GM18517 (cell line): ENCODE measurements around the gene MAPK14.
A peak's percentile ranks its signal among the peaks of the same experiment; 100 is the strongest.
"Not testable (repeated sequence)": the region's sequence is repeated elsewhere in the genome, so short reads cannot be mapped to it uniquely, and the experiment has no call there.

Experiments
- ATAC-seq: cut with Tn5 transposase; IDR thresholded peaks from one replicate; pipeline ENCODE4 v1.9.1; 2021; ENCODE audit warnings: mild to moderate bottlenecking, moderate library complexity; ENCODE audit not compliant: unreplicated experiment

The MAPK14 gene

DNA sequence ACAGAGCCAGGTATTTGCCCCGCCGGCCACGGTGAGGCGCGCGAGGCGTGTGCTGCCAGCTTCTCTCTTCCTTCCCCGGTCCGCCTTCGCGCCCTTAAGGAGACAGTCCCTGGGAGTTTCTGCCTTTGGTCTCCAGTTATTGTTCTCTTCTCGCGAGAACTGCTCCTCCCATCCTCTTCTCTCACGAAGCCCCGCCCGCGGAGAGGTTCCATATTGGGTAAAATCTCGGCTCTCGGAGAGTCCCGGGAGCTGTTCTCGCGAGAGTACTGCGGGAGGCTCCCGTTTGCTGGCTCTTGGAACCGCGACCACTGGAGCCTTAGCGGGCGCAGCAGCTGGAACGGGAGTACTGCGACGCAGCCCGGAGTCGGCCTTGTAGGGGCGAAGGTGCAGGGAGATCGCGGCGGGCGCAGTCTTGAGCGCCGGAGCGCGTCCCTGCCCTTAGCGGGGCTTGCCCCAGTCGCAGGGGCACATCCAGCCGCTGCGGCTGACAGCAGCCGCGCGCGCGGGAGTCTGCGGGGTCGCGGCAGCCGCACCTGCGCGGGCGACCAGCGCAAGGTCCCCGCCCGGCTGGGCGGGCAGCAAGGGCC is at the start of gene MAPK14:
Gene MAPK14, plus strand, starts transcription at position 308 of the 587 bp plus-strand sequence. CDS start 350 bp downstream, outside the sequence.
- ATAC-seq = peak; percentile 90

DNA sequence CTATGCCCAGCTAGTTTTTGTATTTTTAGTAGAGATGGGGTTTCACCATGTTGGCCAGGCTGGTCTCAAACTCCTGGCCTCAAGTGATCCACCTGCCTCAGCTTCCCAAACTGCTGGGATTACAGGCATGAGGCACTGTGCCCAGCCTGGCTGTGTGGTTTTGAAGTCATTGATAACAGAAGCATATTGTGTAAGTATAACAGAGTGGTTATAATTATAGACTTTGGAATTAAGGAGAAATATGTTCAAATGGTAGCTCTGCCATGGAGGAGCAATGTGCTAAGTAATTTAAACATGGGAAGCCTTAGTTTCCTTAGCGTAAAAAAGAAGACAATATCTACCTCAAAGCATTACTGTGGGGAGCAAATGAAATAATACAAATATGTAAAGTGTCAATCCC is 47.5 kb upstream of the MAPK14 start:
- not testable (repeated sequence) for ATAC-seq

DNA sequence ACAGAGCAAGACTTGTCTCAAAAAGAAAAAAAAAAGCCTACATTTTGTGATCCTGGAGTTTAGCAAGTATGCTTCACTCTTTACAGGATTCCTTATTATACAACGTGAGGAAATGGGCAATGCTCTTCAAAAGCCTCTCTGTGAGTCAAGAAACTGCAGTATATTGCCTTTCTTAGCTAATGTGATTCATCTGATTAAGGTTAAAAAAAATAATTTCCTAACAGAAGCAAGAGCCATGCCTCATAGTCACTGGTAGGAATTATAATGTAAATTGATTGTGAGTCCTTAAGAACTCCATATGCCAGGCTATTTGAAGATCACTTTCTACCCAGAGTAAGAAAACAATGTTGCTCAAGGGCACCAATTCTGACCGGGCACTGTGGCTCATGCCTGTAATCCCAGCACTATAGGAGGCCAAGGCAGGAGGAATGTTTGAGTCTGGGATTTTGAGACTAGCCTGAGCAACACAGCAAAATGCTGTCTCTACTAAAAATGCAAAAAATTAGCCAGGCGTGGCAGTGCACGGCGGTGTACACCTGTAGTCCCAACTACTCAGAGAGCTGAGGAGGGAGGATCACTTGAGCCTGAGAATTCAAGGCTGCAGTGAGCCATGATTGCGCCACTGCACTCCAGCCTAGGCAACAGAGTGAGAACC is 46.5 kb upstream of the MAPK14 start:
- no peak for ATAC-seq

DNA sequence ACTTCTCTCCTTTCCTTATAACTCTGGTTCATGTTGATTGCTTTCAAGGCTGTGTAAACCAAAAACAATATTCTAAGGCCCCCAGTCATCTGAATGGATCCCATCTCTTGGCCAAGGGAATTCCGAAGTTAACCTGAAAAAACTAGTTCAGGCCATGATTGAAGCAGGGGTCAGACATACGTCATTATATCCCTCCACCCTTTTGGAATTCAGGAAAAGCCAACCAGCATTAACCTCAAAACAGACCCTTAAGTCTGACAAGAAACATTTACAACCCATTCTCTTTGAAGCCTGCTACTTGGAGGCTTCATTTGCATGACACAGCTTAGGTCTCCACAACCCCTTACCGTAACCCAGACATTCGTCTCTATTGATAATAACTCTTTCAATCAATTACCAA is 42.9 kb upstream of the MAPK14 start:
- no peak for ATAC-seq

DNA sequence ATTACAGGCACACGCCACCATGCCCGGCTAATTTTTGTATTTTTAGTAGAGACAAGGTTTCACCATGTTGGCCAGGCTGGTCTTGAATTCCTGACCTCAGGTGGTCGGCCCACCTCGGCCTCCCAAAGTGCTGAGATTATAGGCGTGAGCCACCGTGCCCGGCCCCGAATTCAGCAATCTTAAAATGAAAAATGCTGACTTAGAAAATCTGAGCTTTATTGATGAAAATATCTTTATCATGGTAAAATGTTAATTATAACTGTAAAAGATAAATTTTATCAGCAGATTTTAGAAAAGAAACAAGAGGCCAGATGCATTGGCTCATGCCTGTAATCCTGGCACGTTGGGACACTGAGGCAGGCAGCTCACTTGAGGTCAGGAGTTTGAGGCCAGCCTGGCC is 39.6 kb upstream of the MAPK14 start:
- not testable (repeated sequence) for ATAC-seq

DNA sequence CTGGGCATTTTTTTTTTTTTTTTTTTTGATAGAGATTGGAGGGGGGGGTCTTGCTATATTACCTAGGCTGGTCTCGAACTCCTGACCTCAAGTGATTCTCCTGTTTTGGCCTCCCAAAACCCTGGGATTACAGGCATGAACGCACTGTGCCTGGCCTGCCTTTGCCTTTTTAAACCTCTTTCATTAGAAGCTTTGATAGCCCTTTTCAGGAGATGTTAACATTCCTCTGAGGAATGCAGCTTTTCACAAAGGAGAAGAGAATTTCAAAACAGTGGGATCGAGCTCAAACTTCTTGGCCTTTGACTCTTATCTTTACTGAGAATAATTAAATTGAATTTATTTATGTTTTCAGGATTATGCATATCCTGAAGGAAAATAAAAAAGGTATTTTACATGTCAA is 34.5 kb upstream of the MAPK14 start:
- no peak for ATAC-seq

DNA sequence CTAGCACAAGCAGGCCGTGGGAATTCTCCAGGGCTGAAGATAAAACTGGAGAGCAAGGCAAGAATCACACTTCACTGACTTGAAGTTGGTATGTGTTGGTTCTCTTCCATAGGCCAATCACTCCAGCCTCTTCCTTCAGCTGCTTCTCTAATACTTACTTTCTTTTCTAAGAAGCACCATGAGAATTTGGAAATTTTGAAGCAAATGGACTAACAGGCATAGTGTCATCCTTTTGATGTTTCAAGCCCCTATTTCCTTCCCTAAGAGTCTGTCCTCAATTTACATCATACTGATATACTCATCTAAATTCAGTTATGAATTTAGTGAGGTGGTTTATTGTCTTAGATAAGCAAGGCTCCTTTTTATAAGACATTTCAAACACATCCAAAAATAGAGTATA is 27.2 kb upstream of the MAPK14 start:
- no peak for ATAC-seq

DNA sequence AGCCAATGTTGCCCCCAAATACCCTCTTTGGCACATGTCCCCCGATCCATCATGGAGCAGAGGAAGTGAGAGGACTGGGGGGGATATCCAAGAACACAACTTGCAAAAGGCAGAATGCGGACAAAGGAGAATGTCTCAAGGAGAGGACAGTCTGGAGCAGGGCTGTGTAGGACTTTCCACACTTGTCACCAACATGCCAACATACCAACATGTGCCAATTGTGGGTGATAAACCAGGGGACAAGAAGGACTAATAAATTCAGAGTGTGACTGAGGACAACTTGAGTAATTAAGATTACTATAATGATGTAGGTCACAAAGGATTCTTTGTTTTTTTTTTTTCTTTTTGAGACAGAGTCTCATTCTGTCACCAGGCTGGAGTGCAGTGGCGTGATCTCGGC is 11.9 kb upstream of the MAPK14 start:
- no peak for ATAC-seq

DNA sequence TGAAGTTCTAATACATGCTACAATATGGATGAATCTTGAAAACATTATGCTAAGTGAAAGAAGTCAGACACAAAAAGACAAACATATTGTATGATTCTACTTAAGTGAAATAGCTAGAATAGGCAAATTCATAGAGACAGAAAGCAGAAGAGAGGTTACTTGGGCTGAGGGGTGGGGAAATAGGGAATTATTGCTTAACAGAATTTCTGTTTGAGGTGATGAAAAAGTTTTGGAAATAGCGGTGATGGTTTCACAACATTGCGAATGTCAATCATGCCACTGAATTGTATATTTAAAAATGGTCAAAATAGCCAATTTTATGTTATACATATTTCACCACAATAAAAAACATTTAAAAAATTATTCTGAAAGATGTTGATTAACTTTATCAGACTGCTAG is 9.3 kb upstream of the MAPK14 start:
- no peak for ATAC-seq

DNA sequence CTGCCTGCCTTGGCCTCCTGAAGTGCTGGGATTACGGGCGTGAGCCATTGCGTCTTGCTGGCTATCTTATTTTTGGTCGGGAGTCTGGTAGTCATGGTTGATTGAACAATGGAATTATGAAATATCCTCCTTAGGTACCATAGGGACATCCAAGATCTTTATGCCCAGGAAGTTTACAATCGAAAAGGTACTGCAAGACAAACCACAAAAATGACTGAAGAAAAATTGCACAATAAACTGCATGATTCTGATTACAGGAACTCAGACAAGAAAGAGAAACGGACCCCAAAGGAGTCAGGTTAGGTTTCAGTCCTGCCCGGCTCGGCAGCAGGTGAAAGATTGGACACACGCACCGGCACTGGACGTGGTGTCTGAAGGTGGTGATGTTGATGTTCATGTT is 8.4 kb upstream of the MAPK14 start:
- no peak for ATAC-seq

DNA sequence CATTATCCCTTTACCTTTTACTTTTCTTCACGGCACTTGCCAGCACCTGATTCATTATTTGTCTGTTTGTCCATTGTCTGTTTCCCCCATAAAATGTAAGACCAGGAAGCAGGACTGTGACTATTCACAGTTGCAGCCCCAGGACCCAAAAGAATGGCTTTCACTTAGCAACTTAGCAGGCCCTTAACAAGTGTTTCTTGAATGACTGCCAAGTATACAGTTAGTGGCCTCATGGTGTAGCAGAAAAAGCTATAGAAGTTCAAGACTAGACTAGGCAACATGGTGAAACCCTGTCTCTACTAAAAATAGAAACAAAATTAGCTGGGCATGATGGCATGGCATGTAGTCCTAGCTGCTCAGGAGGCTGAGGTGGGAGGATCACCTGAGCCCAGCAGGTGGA is 7.5 kb upstream of the MAPK14 start:
- ATAC-seq = no peak

DNA sequence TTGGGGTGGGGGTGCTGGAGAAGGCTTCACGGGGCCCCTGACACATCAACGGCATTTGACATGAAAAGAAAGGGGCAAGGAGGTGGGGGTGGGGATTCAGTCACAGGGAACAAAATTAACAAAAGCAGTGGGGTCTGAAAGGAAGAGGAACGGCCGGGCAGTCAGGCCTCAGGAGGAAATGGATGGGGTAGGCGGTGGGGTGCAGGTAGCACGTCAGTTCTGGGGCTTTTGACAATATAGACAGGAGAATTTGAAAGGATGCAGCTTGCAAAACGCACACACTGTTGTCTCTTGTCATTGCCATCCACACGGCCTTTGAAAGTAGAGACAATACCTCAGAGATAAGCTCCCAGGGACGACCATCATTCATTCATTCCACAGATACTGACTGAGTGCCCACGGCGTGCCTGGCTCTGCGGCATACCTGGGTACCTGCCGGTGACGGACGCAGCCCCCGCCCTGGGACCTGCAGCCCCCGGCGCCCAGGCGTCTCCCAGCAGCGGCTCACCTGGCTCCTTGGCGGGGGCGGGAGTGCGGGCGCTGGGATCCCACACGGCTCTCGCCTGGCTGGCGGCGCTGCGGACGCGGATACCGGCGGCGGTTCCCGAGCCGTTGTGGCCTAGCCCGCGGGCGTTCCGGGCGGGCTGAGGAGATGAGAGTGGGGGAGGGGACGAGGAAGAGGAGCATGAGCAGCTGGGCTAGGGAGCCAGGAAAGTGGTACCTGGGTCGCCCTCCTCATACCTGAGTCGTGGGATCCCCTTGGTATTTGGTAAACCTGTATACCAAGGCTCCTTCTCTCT is 3.4 kb upstream of the MAPK14 start, which contains the start of gene SLC26A8:
Gene SLC26A8, minus strand, starts transcription at position 646 of the 800 bp plus-strand sequence. CDS start 4,934 bp downstream, outside the sequence.
- no peak for ATAC-seq

DNA sequence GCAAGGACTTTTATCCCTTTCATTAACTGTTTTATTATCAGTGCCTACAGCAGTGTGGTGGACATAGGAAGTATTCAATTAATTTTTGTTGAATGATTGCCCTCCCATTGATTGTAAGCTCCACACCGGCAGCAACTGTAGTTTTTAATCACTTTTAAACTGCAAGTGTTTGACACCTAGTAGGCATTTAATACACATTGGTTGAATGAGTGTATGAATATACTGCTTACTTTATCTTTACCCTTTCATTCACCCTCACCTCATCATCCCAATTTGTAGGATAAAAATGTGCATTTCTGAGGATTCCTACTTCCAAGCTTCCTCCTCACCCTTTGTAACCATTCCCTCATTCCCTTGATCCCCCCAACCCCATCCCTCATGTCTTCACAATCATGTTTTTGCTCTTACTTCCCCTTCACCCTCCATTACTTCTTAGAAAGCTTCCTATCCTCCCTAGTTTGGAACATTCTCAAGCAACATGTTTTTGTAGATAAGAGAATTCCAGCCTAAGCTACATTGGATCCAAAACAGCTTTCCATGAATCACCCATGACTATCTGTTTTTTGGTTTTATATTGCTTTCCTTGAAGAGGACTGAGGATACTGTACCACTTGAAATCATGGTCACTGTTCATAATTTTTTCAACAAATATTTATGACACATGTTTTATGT is 2.2 kb upstream of the MAPK14 start:
- no peak for ATAC-seq

DNA sequence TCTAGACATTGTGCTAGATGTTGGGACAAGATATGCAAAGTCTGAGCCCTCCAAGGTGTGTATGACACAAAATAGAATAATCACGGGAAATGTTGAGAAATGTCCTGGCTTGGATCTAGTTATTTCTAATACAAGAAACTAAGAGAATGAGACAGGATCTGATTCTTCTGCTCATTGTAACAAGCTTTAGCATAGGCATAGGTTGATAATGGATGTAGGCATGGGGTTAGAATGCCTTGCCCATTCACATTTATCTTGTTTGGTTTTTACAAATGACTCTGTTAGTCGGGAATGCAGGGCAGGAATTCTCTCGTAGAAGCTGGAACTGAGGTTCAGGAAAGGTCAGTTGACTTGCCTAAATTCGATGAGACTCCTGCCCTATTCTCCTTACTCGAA is 1.7 kb upstream of the MAPK14 start:
- no peak for ATAC-seq

DNA sequence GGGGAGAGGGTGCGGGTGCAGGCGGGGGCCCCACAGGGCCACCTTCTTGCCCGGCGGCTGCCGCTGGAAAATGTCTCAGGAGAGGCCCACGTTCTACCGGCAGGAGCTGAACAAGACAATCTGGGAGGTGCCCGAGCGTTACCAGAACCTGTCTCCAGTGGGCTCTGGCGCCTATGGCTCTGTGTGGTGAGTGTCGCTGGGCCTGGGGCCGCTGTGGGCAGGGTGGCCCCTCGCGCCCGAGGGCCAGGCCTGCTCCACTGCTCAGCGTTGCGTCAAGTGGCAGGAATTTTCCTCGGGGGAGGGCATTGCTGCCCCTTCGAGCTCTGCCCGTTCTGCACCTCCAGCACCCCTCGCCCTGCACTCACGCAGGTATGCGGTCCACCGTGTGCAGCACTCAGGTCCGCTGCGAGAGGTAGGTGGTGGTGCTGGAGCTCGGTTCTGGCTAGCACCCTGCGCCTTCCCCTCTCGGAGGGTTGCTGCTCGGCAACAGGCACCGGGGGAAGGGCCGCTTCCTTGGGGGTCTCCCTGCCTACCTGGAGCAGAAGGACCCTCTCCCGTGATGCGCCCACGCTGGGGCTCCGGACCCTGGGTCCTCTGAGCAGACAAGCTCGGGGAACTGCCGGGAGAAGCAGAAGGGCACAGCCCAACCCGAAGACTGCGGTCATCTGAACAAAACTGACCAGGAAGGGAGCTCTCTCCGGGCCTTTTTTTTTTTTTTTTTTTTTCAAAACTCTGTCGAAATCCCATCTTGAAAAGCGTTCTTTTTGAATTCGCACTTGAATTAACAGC is 674 bp downstream of the MAPK14 start:
- peak; percentile 23 for ATAC-seq

DNA sequence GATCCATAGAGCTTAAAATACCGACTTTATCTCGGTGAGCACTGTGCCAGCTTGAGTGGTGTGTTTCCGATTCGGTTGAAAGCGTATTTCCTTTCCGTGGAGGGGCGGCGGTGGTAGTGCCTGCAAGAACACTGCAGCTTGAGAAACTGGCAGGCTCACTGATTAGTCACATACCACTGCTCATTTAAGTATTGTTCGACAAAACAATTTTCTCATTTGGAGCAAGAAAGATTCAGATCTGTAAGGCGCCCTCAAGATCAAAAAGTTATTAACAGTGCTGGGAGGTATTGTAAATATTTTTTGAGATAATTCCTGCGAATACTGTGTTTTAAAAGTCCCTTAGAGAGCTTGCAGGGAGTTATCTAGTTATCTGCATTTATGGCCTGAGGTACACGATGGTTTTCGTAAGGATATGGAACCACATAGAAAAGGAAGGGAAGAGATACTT is 1.3 kb downstream of the MAPK14 start:
- no peak for ATAC-seq

DNA sequence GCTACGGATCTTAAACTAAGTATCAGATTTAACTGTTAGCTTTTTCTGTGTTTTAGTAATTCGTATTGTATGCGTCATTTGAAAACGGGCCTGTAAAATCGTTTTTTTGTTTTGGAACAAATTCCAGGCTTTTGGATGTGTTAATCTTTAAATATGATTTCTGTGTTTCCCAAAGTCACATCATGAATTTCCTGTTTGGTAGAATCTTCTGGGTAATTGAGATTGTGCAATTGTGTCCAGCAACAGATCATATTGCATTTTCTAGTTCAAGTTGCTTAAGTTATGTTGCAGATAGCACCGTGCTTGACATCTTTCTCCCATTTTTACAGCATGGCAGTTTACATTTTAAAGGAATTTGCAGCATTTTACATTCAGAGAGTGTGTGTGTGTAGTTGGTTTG is 1.9 kb downstream of the MAPK14 start:
- ATAC-seq = no peak

DNA sequence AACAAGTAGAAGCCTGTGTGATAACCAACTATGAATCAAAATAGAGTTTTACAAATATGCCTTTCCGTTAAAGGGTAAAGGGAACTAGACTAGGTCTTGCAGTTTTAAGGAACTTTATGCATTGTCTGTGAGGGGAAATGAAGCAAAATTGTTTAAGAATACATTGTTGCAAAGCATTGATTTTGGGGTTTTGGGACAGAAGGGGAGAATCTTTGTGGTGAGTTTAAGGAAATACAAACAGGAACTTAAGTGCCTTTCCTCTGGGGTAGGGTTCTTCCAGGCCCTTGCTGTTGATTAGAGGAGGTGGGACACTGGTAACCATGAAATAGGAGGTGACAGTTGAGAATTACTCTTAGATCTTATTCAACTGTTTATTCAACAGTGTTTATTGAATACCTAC is 4.7 kb downstream of the MAPK14 start:
- no peak for ATAC-seq

DNA sequence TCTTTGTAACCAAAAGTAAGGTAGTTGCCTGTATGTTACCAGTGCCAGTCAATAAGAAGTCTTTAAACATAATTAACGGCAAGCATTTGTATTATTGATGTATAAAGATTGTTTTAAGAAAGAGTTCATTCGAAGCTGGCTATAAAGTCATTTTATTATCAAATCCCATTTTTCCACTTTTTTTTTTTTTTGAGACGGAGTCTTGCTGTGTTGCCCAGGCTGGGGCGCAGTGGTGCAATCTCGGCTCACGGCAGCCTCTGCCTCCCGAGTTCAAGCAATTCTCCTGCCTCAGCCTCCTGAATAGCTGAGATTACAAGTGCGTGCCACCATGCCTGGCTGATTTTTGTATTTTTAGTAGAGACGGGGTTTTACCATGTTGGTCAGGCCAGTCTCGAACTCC is 5.5 kb downstream of the MAPK14 start:
- not testable (repeated sequence) for ATAC-seq

DNA sequence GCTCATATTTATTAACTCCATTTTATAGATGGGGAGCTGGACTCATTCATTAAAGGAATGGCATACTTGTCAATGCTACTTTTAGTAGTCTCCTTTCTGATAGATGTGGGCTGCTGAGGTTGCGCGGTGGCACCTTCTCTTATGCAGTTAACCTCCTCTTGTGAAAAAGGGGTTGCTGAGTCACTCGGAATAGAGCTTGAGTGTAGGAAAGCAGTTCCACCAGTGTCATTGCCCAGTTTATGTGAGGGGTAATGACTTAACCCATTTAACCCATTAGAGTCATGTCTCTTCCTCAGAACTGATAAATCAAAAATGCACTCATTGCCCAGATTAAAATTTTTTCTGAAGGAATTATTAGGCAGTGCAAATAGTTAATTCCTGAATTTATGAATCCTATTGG is 6.3 kb downstream of the MAPK14 start:
- ATAC-seq = no peak

DNA sequence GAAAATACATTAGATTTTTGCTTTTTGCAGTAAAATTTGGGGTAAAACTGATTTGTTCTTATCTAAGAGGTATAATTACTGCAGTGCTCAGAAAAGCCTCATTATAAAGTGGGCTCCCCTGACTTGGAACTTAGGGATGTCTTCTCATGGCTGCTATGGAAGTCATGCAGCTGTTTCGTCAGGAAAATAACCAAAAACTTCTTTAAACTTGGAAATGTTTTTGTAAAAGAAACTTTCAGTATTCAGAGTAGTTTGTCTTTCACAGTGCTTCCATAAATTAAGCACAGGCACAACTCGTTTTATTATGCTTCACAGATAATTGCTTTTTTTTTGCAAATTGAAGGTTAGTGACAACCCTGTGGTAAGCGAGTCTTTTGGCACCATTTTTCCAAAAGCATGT is 6.8 kb downstream of the MAPK14 start:
- no peak for ATAC-seq
